K562 treated with DMSO at 1 percent for 4 hours (cell line): Measurements from ENCODE around the gene CLEC17A. TPM values are rescaled to one million over a fixed set of nuclear protein-coding genes. Genes with fewer than 3 reads are reported as not detected.

Source experiments
- total RNA-seq: library from RNA; unstranded; fragments of 300-600 nt; gene quantifications from 2 replicates; pipeline ENCODE4 v1.2.3, GENCODE V29; 2022; ENCODE audit not compliant: insufficient read depth

Gene CLEC17A
- not detected in 2 replicates for total RNA-seq

GRCh38 chr19:14582894-14583340 lies at the start of gene CLEC17A:
TSS of gene CLEC17A (plus strand) at chr19:14583084. CDS start at chr19:14583161, 77 bp downstream.

GRCh38 chr19:14571695-14572490 lies 11.0 kb upstream of the CLEC17A start, which contains the start of gene NDUFB7:
TSS of gene NDUFB7 (minus strand) at chr19:14572066. CDS start at chr19:14572000, 66 bp downstream.

Other genes starting within 250 kb of the CLEC17A start
- 21.0 and 31.0 TPM in 2 replicates for gene ADGRE5, start 201.6 kb upstream of the CLEC17A start, total RNA-seq
- 247 and 300 TPM in 2 replicates for gene DDX39A, start 163.7 kb upstream of the CLEC17A start, total RNA-seq
- gene PKN1, start 149.8 kb upstream of the CLEC17A start, total RNA-seq: 243 and 275 TPM in 2 replicates
- not detected in 2 replicates for gene PTGER1, start 107.7 kb upstream of the CLEC17A start, total RNA-seq
- 123 and 129 TPM in 2 replicates for gene GIPC1, start 87.0 kb upstream of the CLEC17A start, total RNA-seq
- gene DNAJB1, start 64.7 kb upstream of the CLEC17A start, total RNA-seq: 120 and 154 TPM in 2 replicates
- 301 and 391 TPM in 2 replicates for gene TECR, start 53.5 kb upstream of the CLEC17A start, total RNA-seq
- gene NDUFB7, start 11.0 kb upstream of the CLEC17A start, total RNA-seq: 386 and 424 TPM in 2 replicates
- gene ADGRE3, start 91.8 kb downstream of the CLEC17A start, total RNA-seq: not detected in 2 replicates
- gene ZNF333, start 107.0 kb downstream of the CLEC17A start, total RNA-seq: 5.0 and 7.8 TPM in 2 replicates
- gene ADGRE2, start 195.5 kb downstream of the CLEC17A start, total RNA-seq: 8.9 and 13.3 TPM in 2 replicates